HepG2 (cell line): Measurements from ENCODE around the gene ARHGEF12.

ENCODE experiments used
- CEBPZ ChIP-seq: IDR thresholded peaks from 2 replicates; pipeline ENCODE4 v1.6.1; 2012; ENCODE audit warnings: low read length, improper control_type of control experiment
- POLR2A ChIP-seq, 2 experiments: IDR thresholded peaks; 2 replicates each; pipeline ENCODE4 v1.6.1; 2011; ENCODE audit warnings: low read depth in 2 of 2, low read length in 2 of 2, mild to moderate bottlenecking in 1 of 2, moderate library complexity in 1 of 2; ENCODE audit not compliant: insufficient read depth in 1 of 2

GRCh38 chr11:120304526-120304925, 31.7 kb upstream of the ARHGEF12 start:
- TF ChIP-seq CEBPZ (no peak), POLR2A (IDR thresholded peaks at IDR 0.05; ENCODE audit: insufficient read depth in 1 of 2, low read depth in 2 of 2, low read length in 2 of 2) (no peak)
